Effector CD8-positive, alpha-beta T cell (primary cell): Measurements from ENCODE around the gene ERCC6L.

ENCODE experiments used
- DNase-seq: peaks from one replicate; lab custom pipeline; 2025; lab: John Stamatoyannopoulos, UW

ERCC6L gene

GRCh38 chrX:72169008-72169728, 69.7 kb downstream of the ERCC6L start:
- DNase-seq: peak; percentile 4

- no peak for DNase-seq
Measured at GRCh38 chrX:72165551-72165950, 73.3 kb downstream of the ERCC6L start.

GRCh38 chrX:72159769-72160168, 79.1 kb downstream of the ERCC6L start:
- DNase-seq: no peak

GRCh38 chrX:72158773-72159172, 80.1 kb downstream of the ERCC6L start:
- DNase-seq: no peak
